CD14-positive monocyte (primary cell): Measurements from ENCODE around the gene FBXL15. TPM values are rescaled to one million over a fixed set of nuclear protein-coding genes. Genes with fewer than 3 reads are reported as not detected.

Source experiments
- DNase-seq, 3 donors: peaks; one replicate each; pipeline ENCODE4 v3.0.0-alpha.2; 2011 to 2022
- H2AFZ ChIP-seq: 2 replicates; pipeline ENCODE4 v1.6.0; 2012; ENCODE audit warnings: mild to moderate bottlenecking, low read depth, low read length, inconsistent platforms; ENCODE audit not compliant: insufficient read depth, poor library complexity, severe bottlenecking
- H3K27ac ChIP-seq, 2 donors: 1 replicate in 1 of 2; 2 replicates in 1 of 2; pipeline ENCODE4 v1.5.1; 2012 to 2013; ENCODE audit warnings: low read length in 2 of 2, control low read depth in 1 of 2, inconsistent platforms in 1 of 2, low read depth in 1 of 2, mild to moderate bottlenecking in 1 of 2
- H3K27me3 ChIP-seq, 2 donors: one replicate each; pipeline versions ENCODE4 v1.6.0 to v1.6.1; 2011 to 2013; ENCODE audit warnings: low read length in 2 of 2; ENCODE audit not compliant: control insufficient read depth in 2 of 2, insufficient read depth in 2 of 2
- H3K36me3 ChIP-seq, 2 donors: replicated peaks in 1 of 2; 1 replicate in 1 of 2; 2 replicates in 1 of 2; pipeline versions ENCODE4 v1.5.1 to v1.6.1; 2012 to 2013; ENCODE audit warnings: low read length in 2 of 2, control low read depth in 1 of 2, inconsistent platforms in 1 of 2, mild to moderate bottlenecking in 1 of 2; ENCODE audit not compliant: insufficient read depth in 2 of 2, control insufficient read depth in 1 of 2
- H3K4me1 ChIP-seq, 2 donors: 1 replicate in 1 of 2; 2 replicates in 1 of 2; pipeline versions ENCODE4 v1.5.1 to v1.6.1; 2012 to 2013; ENCODE audit warnings: low read length in 2 of 2, control low read depth in 1 of 2, inconsistent platforms in 1 of 2, mild to moderate bottlenecking in 1 of 2, moderate library complexity in 1 of 2; ENCODE audit not compliant: insufficient read depth in 2 of 2, control insufficient read depth in 1 of 2
- H3K4me2 ChIP-seq: replicated peaks from 2 replicates; pipeline ENCODE3; 2012; ENCODE audit warnings: low read length, moderate library complexity, mild to moderate bottlenecking; ENCODE audit not compliant: poor library complexity, severe bottlenecking; ENCODE audit errors: extremely low read depth
- H3K4me3 ChIP-seq, 3 experiments: fragments of 200-600 bp in 1 of 3; sonication (generic) in 1 of 3; replicated peaks in 1 of 3; 1 replicate in 2 of 3; 2 replicates in 1 of 3; pipeline ENCODE4 v1.5.1; 2011 to 2013; ENCODE audit warnings: low read length in 3 of 3, mild to moderate bottlenecking in 3 of 3, control low read depth in 2 of 3, low read depth in 2 of 3, inconsistent platforms in 1 of 3, moderate library complexity in 1 of 3
- H3K79me2 ChIP-seq: 2 replicates; pipeline ENCODE4 v1.6.0; 2012; ENCODE audit warnings: mild to moderate bottlenecking, control low read depth, inconsistent platforms, low read length, moderate library complexity; ENCODE audit not compliant: insufficient read depth
- H3K9ac ChIP-seq: 2 replicates; pipeline ENCODE4 v1.6.0; 2017; ENCODE audit warnings: low read length, mild to moderate bottlenecking; ENCODE audit not compliant: insufficient read depth, poor library complexity, severe bottlenecking
- H3K9me3 ChIP-seq, 2 donors: replicated peaks in 1 of 2; 1 replicate in 1 of 2; 2 replicates in 1 of 2; pipeline versions ENCODE4 v1.5.1 to v1.6.1; 2012 to 2013; ENCODE audit warnings: low read length in 2 of 2, control low read depth in 1 of 2; ENCODE audit not compliant: control insufficient read depth in 1 of 2, insufficient read depth in 1 of 2
- H4K20me1 ChIP-seq: 2 replicates; pipeline ENCODE4 v1.6.0; 2012; ENCODE audit warnings: mild to moderate bottlenecking, low read length, control low read depth, moderate library complexity; ENCODE audit not compliant: insufficient read depth
- H3K27ac Mint-ChIP-seq, 7 donors: one replicate each; pipeline ENCODE4 v1.8.0; 2020; ENCODE audit warnings: mild to moderate bottlenecking in 7 of 7, mixed read lengths in 7 of 7, moderate library complexity in 6 of 7, inconsistent platforms in 2 of 7
- H3K27me3 Mint-ChIP-seq, 3 donors: one replicate each; pipeline ENCODE4 v1.8.0; 2021 to 2022; ENCODE audit warnings: low read depth in 3 of 3, mild to moderate bottlenecking in 3 of 3, mixed read lengths in 3 of 3, moderate library complexity in 3 of 3, inconsistent platforms in 1 of 3
- H3K36me3 Mint-ChIP-seq, 2 donors: one replicate each; pipeline ENCODE4 v1.8.0; 2020; ENCODE audit warnings: mixed read lengths in 2 of 2, inconsistent platforms in 1 of 2, mild to moderate bottlenecking in 1 of 2
- H3K4me1 Mint-ChIP-seq: one replicate; pipeline ENCODE4 v1.8.0; 2020; ENCODE audit warnings: mild to moderate bottlenecking, mixed read lengths
- H3K4me3 Mint-ChIP-seq, 2 donors: one replicate each; pipeline ENCODE4 v1.8.0; 2020; ENCODE audit warnings: mild to moderate bottlenecking in 2 of 2, mixed read lengths in 2 of 2, moderate library complexity in 1 of 2
- H3K9me3 Mint-ChIP-seq, 7 donors: one replicate each; pipeline ENCODE4 v1.8.0; 2020 to 2022; ENCODE audit warnings: mixed read lengths in 7 of 7, mild to moderate bottlenecking in 6 of 7, moderate library complexity in 6 of 7, inconsistent platforms in 2 of 7
- CTCF ChIP-seq: fragments of 200-600 bp; IDR thresholded peaks from one replicate; pipeline ENCODE4 v1.8.0; 2022; ENCODE audit warnings: antibody characterized with exemption, mild to moderate bottlenecking
- WGBS: methylation state at CpG from one replicate; pipeline ENCODE4 v1.1.5; 2013; ENCODE audit warnings: missing lambda C conversion rate; ENCODE audit not compliant: insufficient coverage; 5-methylcytosine and 5-hydroxymethylcytosine counted together
- intact Hi-C, 2 donors: fragments of 100-400 bp; cut with micrococcal nuclease; formaldehyde crosslinking; loops; one replicate each; pipeline versions ENCODE4 v1.15.0 to v1.15.1; 2023
- polyA plus RNA-seq, 3 donors: library from polyadenylated mRNA; depleted of rRNA in 1 of 3; unstranded in 2 of 3; stranded (reverse) in 1 of 3; fragments of 300-500 nt in 2 of 3; fragments of >200 nt in 1 of 3; fragmentation: Illumina TruSeq in 2 of 3; gene quantifications; 1 replicate in 2 of 3; 2 replicates in 1 of 3; pipeline ENCODE4 v1.2.3, GENCODE V29; 2012 to 2021

Gene FBXL15
- polyA plus RNA-seq, 3 donors, result 16.0 to 36.3 (median 25.5) TPM

- Histone ChIP-seq H2AFZ (peak overlapping the region; percentile 89), H3K4me2 (peak overlapping the region; percentile 96), H3K79me2 (peaks cover 14% of the 10 kb centered on the region), H3K27me3 (no peaks in the 10 kb centered on the region), H3K9ac (peak overlapping the region; percentile 83), H3K4me3 (peak overlapping the region; percentile 72 to 84 (median 80)), H3K9me3 (no peaks in the 10 kb centered on the region), H3K4me1 (peaks cover 54 to 66% of the 10 kb centered on the region in 2 donors), H4K20me1 (no peaks in the 10 kb centered on the region), H3K36me3 (no peaks in the 10 kb centered on the region), H3K27ac (peak overlapping the region; percentile 60 to 98)
- WGBS, result 0% methylated on average over 10 of the region's 11 CpGs
- Mint-ChIP-seq H3K27ac (peak overlapping the region; percentile 84 to 93 (median 88)), H3K9me3 (peaks cover 0 to 4% (median 0%) of the 10 kb centered on the region in 7 donors), H3K27me3 (peaks cover 0 to 2% (median 0%) of the 10 kb centered on the region in 3 donors), H3K36me3 (peaks cover 4 to 5% of the 10 kb centered on the region in 2 donors), H3K4me1 (peaks cover 52% of the 10 kb centered on the region), H3K4me3 (peak overlapping the region; percentile 89 to 94)
- no peak for DNase-seq
- TF ChIP-seq CTCF, result no peak
- intact Hi-C loops, result no loop called here
Observed at GRCh38 chr10:102450124-102450373, 29.4 kb downstream of the FBXL15 start.

GRCh38 chr10:102450374-102451104, 29.9 kb downstream of the FBXL15 start:
- Mint-ChIP-seq H3K36me3 (peaks cover 4 to 5% of the 10 kb centered on the region in 2 donors), H3K4me1 (peaks cover 56% of the 10 kb centered on the region), H3K9me3 (peaks cover 0 to 4% (median 0%) of the 10 kb centered on the region in 7 donors), H3K27me3 (peaks cover 0 to 2% (median 0%) of the 10 kb centered on the region in 3 donors), H3K4me3 (peak overlapping the region; percentile 89 to 94), H3K27ac (peak overlapping the region; percentile 85 to 100 (median 93))
- peak overlapping the region; percentile 72 to 84 (median 80) for H3K4me3 ChIP-seq
- peaks cover 14% of the 10 kb centered on the region for H3K79me2 ChIP-seq
- H4K20me1 ChIP-seq, result no peaks in the 10 kb centered on the region
- no peaks in the 10 kb centered on the region for H3K27me3 ChIP-seq
- WGBS, result under 1% methylated on average over 99 of the region's 104 CpGs
- peak overlapping the region; percentile 60 to 98 for H3K27ac ChIP-seq
- no peak for TF ChIP-seq CTCF
- peaks cover 58 to 66% of the 10 kb centered on the region in 2 donors for H3K4me1 ChIP-seq
- no peaks in the 10 kb centered on the region for H3K9me3 ChIP-seq
- peak overlapping the region; percentile 96 for H3K4me2 ChIP-seq
- no peaks in the 10 kb centered on the region for H3K36me3 ChIP-seq
- peak overlapping the region; percentile 89 for H2AFZ ChIP-seq
- peak overlapping the region; percentile 83 for H3K9ac ChIP-seq
- peak; percentile 83 to 84 (median 84) for DNase-seq
- intact Hi-C loops, result no loop called here
